HFFc6 (cell line): ENCODE data around the gene RPS3A. TPM values are rescaled to one million over a fixed set of nuclear protein-coding genes. Genes with fewer than 3 reads are reported as not detected.

Experiments used
- DNase-seq: peaks from one replicate; pipeline ENCODE4 v3.0.0-alpha.2; 2018
- H3K27ac Mint-ChIP-seq: 2 replicates; pipeline ENCODE4 v1.8.0; 2020; ENCODE audit warnings: mild to moderate bottlenecking, mixed read lengths
- H3K27me3 Mint-ChIP-seq: 2 replicates; pipeline ENCODE4 v1.8.0; 2021; ENCODE audit warnings: mild to moderate bottlenecking, moderate library complexity, mixed read lengths; ENCODE audit not compliant: insufficient read depth
- H3K36me3 Mint-ChIP-seq: 2 replicates; pipeline ENCODE4 v1.8.0; 2021; ENCODE audit warnings: low read depth, mixed read lengths
- H3K4me1 Mint-ChIP-seq: 2 replicates; pipeline ENCODE4 v1.8.0; 2020; ENCODE audit warnings: low read depth, mixed read lengths
- H3K4me3 Mint-ChIP-seq: 2 replicates; pipeline ENCODE4 v1.8.0; 2020; ENCODE audit warnings: mild to moderate bottlenecking, moderate library complexity, mixed read lengths
- H3K9me3 Mint-ChIP-seq: 2 replicates; pipeline ENCODE4 v1.8.0; 2020; ENCODE audit warnings: mild to moderate bottlenecking, mixed read lengths
- CTCF ChIP-seq: fragments of 200-600 bp; sonication (generic); IDR thresholded peaks from 2 replicates; pipeline ENCODE4 v1.5.0; 2021; ENCODE audit warnings: antibody characterized with exemption, mild to moderate bottlenecking
- total RNA-seq, 6 experiments: library from RNA; stranded (reverse); fragmentation: NEBNext Ultra II Directional; extraction: Animal tissue kit (Norgen Biotek cat#: 25700); gene quantifications; 2 replicates in 1 of 6; 3 replicates in 5 of 6; pipeline ENCODE4 v1.2.3, GENCODE V29; 2021

Gene RPS3A
- total RNA-seq, 6 experiments from 2014 or later = 1,391 to 1,566 (median 1,482) TPM

GRCh38 chr4:151100531-151100930 lies 1.1 kb downstream of the RPS3A start:
- Mint-ChIP-seq H3K4me3 (peak overlapping the region; percentile 98), H3K9me3 (peaks cover 4% of the 10 kb centered on the region; the same call in 1 of the 2 replicates), H3K4me1 (peaks cover 31% of the 10 kb centered on the region), H3K27me3 (peaks cover 16% of the 10 kb centered on the region), H3K27ac (peak overlapping the region; percentile 100), H3K36me3 (peaks cover 40% of the 10 kb centered on the region)
- no peak for DNase-seq
- no peak for TF ChIP-seq CTCF

GRCh38 chr4:151103758-151104157 lies 4.3 kb downstream of the RPS3A start:
- H3K4me1 Mint-ChIP-seq = peaks cover 41% of the 10 kb centered on the region
- H3K27ac Mint-ChIP-seq = 0 out of 2 replicates have a peak overlapping the region, but pooled peaks have one; percentile 21
- TF ChIP-seq CTCF = no peak
- peaks cover 10% of the 10 kb centered on the region for H3K27me3 Mint-ChIP-seq
- DNase-seq = no peak
- no peak overlapping the region for H3K4me3 Mint-ChIP-seq
- peaks cover 58% of the 10 kb centered on the region for H3K36me3 Mint-ChIP-seq
- H3K9me3 Mint-ChIP-seq = peaks cover 4% of the 10 kb centered on the region; the same call in 1 of the 2 replicates

GRCh38 chr4:151104621-151105020 lies 5.2 kb downstream of the RPS3A start:
- Mint-ChIP-seq H3K9me3 (peaks cover 4% of the 10 kb centered on the region; the same call in 1 of the 2 replicates), H3K4me1 (peaks cover 36% of the 10 kb centered on the region), H3K27me3 (peaks cover 6% of the 10 kb centered on the region), H3K36me3 (peaks cover 54% of the 10 kb centered on the region), H3K4me3 (no peak overlapping the region), H3K27ac (peak overlapping the region; percentile 33; the same call in 1 of the 2 replicates)
- no peak for DNase-seq
- no peak for TF ChIP-seq CTCF

- H3K27ac Mint-ChIP-seq = peak overlapping the region; percentile 68
- peaks cover 45% of the 10 kb centered on the region for H3K36me3 Mint-ChIP-seq
- no peak for TF ChIP-seq CTCF
- no peak overlapping the region for H3K4me3 Mint-ChIP-seq
- no peak for DNase-seq
- no peaks in the 10 kb centered on the region for H3K9me3 Mint-ChIP-seq
- H3K4me1 Mint-ChIP-seq = peaks cover 31% of the 10 kb centered on the region
- H3K27me3 Mint-ChIP-seq = peaks cover 1% of the 10 kb centered on the region; the same call in 1 of the 2 replicates
Observed at GRCh38 chr4:151105454-151106032, 6.1 kb downstream of the RPS3A start.

GRCh38 chr4:151107063-151107462 lies 7.6 kb downstream of the RPS3A start:
- Mint-ChIP-seq H3K27ac (peak overlapping the region; percentile 13), H3K4me3 (no peak overlapping the region), H3K9me3 (no peaks in the 10 kb centered on the region), H3K27me3 (peaks cover 1% of the 10 kb centered on the region; the same call in 1 of the 2 replicates), H3K36me3 (peaks cover 32% of the 10 kb centered on the region), H3K4me1 (peaks cover 19% of the 10 kb centered on the region)
- TF ChIP-seq CTCF = no peak
- DNase-seq = no peak
